Brain pericyte (primary cell): ENCODE results near the gene CRIP2.

Experiments used
- DNase-seq: peaks from one replicate; pipeline ENCODE4 v3.0.0-alpha.2; 2012; ENCODE audit warnings: low read depth, low spot score

The CRIP2 gene

DNA sequence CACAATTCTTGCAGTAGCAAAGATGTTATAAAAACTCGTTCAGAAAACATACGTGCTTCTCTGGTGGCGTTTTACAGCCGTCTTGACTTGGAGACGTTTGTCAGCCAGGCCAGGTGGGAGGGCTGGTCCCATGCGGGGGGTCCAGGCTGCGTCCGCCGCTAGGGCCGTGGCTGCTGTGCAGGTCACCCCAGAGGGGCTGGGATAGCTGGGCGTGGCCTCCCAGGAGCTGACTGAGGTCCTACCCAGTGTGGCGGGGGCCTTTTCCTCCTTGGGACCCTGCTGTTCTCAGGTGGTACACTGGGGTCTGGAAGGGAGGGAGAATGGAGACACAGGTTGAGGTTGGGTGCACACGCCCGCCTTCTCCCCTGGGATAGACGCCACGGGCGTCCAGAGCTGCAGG lies 29.8 kb upstream of the CRIP2 start:
- DNase-seq = no peak

DNA sequence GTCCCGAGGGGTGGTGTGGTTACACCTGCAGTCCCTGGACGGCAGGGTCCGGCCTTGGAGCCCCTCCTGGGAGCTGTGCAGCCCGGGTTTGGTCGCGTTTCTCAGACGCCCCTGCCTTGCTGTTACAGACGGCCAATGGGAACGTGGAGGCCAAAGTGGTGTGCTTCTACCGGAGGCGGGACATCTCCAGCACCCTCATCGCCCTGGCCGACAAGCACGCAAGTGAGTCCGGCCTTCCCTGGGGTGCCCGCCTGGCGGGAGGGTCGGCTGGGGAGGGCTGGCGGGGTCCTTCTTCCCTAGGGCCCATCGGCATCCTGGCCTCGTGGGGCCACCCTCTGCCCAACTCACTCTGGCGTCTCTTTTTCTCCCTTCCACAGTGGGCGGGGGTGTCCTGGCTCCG lies 29.3 kb upstream of the CRIP2 start:
- DNase-seq = no peak

DNA sequence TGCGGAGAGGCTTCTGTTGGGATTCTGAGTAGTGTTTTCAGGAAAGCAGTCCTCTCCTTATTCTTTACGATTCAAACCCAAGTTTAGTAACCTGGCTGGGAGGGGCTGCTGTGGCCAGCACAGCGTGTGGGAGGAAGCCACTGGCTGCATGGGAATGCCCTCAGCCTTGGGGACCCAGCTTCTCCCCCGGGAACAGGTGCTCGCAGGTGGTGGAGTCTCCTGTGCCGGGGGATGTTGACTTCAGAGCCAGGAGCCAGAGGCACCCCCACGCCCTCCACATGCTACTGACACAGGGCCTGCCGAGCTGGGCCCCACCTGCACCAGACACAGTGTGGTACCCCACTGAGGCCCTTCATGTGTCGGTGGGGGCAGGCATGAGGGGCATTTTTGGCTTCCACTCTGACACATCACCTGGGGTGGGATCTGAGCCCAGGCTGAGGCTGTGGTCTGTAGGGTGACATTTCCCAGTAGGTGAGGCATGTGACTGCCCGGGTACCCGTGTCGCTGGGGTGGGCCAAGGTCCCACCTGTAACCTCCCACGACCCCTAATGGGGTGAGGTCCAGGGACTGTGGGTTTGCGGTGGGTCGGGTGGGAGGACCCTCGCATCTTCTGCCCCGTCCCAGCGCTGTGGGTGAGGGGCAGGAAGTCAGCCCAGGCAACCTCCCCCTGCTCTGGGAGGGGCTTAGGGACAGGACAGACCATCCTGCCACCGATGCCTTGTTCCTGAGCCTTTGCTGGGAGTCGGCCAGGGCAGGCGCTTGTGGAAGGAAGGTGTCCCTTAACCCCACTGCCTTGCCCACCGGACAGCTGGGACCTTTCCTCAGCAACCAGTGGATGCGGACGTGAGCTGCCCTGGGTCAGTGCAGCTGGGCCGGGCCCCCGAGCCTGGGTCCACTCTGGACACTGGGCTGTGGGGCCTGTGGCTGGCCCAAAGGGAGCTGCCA lies 28.4 kb upstream of the CRIP2 start:
- DNase-seq = no peak

- no peak for DNase-seq
Observed at GRCh38 chr14:105446971-105447370, 27.6 kb upstream of the CRIP2 start.

DNA sequence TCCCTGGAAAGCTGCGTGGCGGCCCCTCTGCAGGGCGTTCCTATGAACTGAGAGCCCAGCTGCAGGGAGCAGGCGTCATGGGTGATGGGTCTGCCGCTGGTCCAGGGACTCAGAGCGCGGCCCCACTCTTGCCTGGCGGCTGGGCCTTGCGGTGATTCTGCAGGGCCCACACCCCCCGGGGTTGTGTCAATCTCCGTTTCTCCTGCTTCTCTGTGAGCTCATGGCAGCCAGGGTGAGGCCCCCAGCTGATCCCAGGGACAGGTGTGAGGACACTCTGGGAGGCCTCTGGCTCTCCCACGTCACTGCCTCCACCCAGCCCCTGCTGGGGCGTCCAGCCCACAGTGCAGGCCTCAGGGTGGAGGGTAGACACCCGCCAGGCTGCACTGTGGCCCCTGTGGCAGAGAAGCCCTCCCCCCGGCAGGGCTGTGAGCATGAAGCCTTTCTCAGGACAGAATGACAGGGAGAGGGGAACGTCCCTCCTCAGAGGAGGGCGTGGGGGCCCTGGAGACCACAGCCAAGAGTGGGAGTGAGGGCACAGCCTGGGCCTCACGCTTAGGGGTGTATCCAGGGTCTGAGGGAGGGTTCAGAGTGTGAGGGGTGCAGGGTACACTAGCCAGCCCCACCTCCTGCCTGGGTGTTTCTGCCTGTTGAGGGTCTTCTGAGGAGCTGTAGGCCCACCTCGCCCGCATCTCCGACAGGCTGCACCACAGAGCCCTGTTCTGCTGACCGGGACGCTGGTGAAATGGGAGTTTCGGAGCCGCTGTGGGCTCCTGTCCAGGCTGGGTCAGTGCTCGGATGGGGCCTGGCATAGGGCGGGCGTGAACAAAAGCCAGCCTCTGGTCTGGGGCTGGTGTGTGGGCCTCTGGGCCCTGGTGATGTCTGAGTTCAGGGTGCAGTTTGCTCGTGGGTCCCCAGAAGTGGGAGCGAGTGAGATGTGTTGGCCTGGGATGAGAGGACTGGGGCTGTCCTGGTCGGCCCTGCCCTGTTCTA lies 26.7 kb upstream of the CRIP2 start:
- no peak for DNase-seq

DNA sequence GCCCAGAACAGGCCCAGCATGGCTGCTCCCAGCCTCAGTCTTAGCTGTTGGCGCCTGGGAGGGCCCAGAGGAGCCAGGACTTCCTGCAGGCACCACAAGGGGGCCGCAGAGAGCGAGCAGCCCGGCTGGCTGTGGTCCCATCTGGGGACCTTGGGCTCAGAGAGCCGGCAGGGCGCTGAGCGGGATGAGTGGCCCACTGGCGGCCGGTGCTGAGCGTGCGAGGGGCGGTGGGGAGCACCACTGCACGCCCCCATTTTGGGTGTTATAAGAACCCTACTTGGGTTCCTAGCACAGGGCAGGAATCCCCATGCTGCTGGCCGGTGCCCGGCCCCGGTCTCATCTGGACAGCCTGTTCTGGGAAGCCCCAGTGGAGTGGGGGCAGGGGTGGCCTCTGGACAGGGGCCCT lies 25.9 kb upstream of the CRIP2 start:
- DNase-seq = no peak

- no peak for DNase-seq
Observed at GRCh38 chr14:105449276-105450122, 25.1 kb upstream of the CRIP2 start.

GRCh38 chr14:105450123-105450505 lies 24.5 kb upstream of the CRIP2 start:
- DNase-seq = no peak

GRCh38 chr14:105450864-105451720 lies 23.5 kb upstream of the CRIP2 start:
- DNase-seq = no peak

DNA sequence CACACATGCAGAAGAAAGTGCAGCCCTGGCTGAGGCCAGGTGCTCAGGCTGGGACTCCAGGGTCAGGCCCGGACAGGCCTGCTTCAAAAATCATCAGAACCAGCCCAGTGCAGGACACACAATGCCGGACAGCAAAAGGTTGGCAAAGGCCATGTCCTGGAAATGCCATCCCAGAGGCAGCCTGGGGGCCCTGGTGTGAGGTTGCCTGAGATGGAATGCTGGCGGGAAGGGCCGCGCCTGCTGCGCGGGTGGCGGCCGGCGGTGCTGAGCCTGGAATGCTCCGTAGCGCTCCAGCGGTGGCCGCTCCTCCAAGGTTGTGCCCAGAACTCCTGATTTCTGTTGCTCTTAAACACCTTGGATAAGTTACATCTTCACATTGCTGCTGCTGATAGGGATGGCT lies 21.7 kb upstream of the CRIP2 start:
- no peak for DNase-seq

- no peak for DNase-seq
Observed at GRCh38 chr14:105453847-105454246, 20.8 kb upstream of the CRIP2 start.

- no peak for DNase-seq
Observed at GRCh38 chr14:105455086-105455640, 19.5 kb upstream of the CRIP2 start.

DNA sequence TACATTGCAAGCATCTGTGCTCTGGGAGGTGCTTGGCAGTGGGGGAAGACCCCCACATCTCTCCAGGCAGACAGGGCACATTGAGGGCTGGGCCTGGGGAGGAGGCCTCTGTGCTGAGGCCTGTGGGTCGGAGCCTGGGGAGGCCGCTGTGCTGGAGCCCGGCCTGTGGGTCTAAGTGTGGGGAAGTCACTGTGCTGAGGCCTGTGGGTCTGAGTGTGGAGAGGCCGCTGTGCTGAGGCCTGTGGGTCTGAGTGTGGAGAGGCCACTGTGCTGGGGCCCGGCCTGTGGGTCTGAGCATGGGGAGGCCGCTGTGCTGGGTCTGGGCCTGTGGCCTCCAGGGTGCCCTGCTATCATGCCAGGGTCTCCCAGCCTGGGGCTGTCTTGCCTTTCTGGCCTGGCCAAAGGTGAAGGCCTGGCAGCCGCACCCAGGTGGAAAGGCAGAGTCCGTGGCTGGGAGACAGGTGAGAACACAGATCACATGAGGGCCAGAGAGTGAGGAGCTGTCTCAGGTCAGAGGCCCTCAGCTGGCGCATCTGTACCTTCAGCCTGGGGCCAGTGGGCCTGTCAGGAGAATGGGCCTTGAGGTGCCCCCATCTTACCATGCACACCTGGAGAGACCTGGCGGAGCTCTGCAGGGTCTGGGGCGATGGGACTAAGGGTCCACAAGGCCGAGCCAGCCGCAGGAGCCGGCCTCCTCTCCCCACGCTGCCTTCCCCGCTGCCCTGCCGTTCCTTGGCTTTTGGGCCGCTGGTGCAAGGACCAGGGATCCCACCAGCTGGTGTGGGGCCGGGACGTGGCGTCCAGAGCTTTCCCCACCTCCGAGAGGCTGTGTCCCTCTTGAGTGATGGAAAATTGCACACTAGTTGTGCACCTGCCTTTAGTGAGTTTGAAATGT lies 18.6 kb upstream of the CRIP2 start:
- no peak for DNase-seq

DNA sequence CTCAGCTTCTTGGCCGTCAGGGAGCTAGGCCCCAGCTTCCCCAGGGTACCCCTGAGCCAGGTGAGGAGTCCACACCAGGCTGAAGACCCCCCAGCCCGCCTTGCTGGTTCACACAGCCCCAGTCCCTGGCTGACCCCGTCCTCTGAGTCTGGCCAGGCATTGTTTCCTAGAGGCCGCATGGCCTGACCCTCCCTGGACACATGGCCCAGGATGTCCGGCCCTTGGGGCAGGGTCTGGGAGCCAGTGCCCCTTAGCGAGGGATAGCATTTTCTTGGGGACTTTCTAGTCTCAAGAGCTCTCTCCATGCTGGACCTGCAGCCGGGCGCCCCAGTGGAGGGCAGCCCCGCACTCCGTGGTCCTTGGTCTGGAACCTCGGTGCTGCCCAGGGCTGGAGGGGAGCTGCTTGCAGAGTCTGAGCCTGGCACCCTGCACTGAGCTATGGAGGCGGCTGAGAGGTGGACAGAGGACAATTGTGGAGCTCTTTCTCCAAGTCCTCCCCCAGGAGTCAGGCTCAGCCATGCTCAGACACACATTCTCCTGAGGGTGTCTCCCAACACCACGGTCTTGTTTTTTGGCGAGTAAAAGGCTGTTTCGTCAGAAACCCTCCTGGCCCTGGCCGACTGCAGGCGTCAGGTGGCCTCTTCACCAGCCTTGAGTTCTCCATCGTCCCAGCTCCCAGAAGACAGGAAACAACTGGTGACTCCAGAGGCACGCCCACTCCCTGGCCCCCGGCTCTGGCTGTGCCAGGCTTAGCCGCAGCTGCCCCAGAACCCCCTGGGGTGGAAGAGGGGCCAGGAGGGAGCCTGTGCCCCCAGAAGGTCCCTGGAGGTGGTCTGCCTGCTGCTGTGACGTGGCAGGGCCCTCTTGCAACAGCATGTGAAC lies 17.6 kb upstream of the CRIP2 start:
- no peak for DNase-seq

GRCh38 chr14:105458010-105458409 lies 16.6 kb upstream of the CRIP2 start:
- no peak for DNase-seq

GRCh38 chr14:105458571-105458970 lies 16.1 kb upstream of the CRIP2 start:
- no peak for DNase-seq

- no peak for DNase-seq
Observed at GRCh38 chr14:105460116-105460515, 14.5 kb upstream of the CRIP2 start.

DNA sequence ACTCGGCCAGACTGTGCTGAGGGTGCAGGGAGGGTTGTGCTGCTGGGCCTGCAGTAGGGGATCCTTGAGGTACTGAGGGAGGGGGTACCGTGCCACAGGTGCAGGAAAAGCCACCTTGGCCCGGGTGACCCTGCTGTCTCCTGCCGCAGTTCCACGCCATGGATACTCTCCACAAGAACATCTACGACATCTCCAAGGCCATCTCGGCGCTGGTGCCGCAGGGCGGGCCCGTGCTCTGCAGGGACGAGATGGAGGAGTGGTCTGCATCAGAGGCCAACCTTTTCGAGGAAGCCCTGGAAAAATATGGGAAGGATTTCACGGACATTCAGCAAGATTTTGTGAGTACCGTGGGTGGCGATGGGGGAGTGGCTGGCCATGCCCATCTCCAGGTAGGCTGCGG lies 14.0 kb upstream of the CRIP2 start:
- DNase-seq = no peak
